ENCODE measurements around the gene ALOX5.
A peak's percentile ranks its signal among the peaks of the same experiment; 100 is the strongest.
"Not testable (repeated sequence)": the region's sequence is repeated elsewhere in the genome, so short reads cannot be mapped to it uniquely, and the experiment has no call there.

ALOX5 gene

GRCh38 chr10:45468079-45468478 lies 94.1 kb downstream of the ALOX5 start:
- DNase-seq (ENCODE audit: low read depth in 2 of 2): no peak

DNA sequence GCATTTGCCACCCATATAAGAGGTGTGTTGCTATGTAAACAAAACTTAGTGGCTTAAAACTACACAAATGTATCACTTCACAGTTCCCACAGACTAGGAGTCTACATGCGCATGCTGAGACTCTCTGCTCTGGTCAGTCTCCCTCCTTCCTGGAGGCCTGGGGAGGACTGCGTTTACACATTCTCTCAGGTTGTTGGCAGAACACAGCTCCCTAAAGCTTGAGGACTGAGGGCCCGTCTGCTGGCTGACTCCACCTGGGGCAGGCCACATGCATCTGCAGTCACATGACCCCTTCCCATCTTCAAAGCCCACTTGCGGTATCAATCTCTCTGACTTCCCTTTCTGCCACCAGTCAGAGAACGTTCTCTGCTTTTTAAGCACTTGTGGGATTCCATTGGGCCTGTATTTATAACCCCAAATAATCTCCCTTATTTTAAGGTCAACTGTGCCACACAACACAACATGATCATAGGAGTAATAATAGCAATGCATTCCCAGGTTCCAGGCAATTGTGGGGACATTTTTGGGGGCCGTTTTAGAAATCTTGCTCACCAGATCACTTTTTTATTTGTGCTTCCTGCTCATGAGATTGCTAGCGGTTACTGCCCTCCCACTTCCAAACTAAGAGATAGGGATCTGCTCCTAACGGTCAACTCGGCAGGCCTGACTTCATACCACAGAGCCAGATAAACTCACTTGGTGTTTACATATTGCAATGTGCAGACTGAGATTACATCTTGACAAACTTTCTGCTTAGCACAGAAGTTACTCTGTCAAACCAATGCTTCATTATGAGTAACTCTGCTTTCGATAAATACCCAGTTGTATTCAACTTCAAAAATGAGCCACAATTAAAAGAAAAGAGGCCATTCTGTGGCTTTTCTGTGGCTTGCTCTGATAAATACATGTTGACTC lies 96.3 kb downstream of the ALOX5 start:
- DNase-seq (ENCODE audit: low read depth in 2 of 2): peak in 1 of 2 donors; percentile 11

- no peak for DNase-seq (ENCODE audit: low read depth in 2 of 2)
Measured at GRCh38 chr10:45471059-45471458, 97.0 kb downstream of the ALOX5 start.

DNA sequence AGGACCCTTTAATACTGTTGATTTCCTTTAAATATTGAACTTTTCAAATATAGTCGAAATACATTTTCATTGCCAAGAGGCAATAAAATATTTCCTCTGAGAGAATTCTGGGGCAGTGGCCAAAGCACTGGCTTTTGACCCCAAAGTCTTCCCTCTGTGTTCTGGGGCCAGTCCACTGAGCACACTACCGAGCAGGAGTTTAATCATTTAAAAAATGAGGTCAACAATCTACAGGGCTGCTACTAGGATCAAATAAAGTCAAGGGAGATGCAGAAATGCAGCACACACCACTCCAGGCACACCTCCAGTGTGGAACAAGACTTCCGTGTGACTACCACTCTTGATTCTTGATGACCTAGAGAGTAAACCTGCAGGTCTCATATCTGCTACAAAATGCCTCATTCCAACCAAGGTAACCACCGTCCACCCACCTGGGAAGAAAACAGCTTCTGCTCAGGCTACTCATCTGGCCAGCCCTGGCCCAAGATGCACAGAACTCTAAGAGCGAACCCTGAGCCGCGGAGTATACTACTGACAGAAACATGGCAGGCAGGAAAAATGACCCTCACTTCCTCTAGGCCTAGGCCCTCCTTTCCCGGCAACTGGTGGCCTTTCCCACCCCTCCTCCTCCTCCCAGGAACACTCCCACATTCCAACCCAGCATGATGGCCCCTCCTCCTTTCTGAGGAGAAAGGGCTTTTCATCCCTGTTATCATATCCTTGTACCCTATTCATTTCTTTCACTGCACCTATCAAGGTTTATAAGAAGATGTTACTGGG lies 97.7 kb downstream of the ALOX5 start:
- no peak for DNase-seq (ENCODE audit: low read depth in 2 of 2)

GRCh38 chr10:45473126-45473525 lies 99.1 kb downstream of the ALOX5 start:
- DNase-seq (ENCODE audit: low read depth in 2 of 2): no peak

- DNase-seq (ENCODE audit: low read depth in 2 of 2): no peak
Measured at GRCh38 chr10:45476559-45476958, 102.5 kb downstream of the ALOX5 start.

DNA sequence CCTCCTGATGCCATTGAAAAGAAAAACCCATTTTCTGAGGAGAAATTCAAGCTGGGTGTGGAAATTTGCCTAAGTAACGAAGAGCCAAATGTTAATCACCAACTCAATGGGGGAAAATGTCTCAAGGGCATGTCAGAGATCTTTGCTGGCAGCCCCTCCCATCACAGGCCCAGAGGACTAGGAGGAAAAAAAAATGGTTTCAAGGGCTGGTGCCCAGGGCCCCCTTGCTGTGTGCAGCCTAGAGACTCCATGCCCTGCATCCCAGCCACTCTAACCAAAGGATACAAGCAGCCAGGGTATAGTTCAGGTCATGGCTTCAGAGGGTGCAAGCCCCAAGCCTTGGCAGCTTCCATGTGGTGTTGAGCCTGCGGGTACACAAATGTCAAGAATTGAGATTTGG lies 106.3 kb downstream of the ALOX5 start:
- no peak for DNase-seq (ENCODE audit: low read depth in 2 of 2)

DNA sequence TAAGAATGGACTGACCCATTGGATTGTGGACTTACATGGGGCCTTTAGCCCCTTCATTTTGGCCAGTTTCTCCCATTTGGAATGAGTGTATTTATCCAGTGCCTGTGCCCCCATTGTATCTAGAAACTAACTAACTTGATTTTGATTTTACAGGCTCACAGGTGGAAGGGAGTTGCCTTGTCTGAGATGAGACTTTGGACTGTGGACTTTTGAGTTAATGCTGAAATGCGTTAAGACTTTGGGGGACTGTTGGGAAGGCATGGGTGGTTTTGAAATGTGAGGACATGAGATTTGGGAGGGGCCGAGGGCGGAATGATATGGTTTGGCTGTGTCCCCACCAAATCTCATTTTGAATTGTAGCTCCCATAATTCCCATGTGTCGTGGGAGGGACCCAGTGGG lies 107.1 kb downstream of the ALOX5 start:
- not testable (repeated sequence) for DNase-seq (ENCODE audit: low read depth in 2 of 2)

DNA sequence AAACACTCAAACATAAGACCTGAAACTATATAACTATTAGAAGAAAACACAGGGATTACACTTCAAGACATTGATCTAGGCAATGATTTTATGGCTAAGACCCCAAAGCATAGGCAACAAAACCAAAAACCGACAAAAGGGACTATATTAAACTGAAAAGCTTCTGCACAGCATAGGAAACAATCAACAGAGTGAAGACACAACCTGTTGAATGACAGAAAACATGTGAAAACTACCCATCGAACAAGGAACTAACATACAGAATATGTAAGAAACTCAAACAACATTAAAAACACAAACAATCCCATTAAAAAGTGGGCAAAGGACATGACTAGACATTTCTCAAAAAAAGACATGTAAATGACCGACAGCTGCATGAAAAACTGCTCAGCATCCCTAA lies 109.0 kb downstream of the ALOX5 start:
- DNase-seq (ENCODE audit: low read depth in 2 of 2): no peak

DNA sequence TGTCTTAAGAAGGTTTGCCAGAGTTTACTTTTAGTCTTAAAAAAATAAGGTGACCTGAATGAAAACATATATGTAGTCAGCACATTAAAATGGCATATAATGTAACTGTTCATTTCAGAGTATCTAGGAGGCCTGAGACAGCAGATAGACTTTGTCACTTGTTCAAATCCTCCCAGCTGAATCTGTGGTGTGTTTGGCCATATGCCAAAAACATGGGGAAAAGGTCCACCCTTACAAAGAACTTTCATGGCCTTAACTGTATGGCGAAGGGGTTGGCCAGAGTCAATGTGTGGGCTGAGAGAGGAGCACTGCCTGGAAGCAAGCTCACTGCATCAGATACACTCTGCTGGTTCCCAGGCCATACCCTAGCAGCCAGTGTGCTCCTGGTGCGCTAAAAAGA lies 113.7 kb downstream of the ALOX5 start:
- no peak for DNase-seq (ENCODE audit: low read depth in 2 of 2)

DNA sequence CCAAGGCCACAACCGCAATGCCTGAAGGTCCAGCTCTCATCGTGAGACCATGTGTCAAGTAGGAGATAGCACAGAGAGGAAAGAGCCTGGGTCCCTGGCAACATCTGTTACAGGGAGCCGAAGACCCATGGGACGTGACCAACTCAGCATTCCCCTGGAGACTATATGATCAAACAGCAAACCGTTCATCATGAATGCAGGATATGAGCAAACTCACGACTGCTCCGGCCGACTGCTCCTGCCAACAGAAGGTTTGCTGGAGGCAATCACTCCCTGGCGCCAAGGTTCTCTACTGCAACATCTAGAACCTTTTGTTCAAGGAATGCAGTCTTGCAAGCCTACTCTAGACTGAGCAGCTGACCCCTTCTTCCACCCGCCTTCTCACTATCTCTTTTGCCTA lies 114.3 kb downstream of the ALOX5 start:
- DNase-seq (ENCODE audit: low read depth in 2 of 2): no peak

- DNase-seq (ENCODE audit: low read depth in 2 of 2): no peak
Measured at GRCh38 chr10:45490277-45490676, 116.3 kb downstream of the ALOX5 start.

GRCh38 chr10:45491061-45491460 lies 117.0 kb downstream of the ALOX5 start:
- DNase-seq (ENCODE audit: low read depth in 2 of 2): no peak
